ENCODE data around the gene TMBIM4.

Gene TMBIM4

GRCh38 chr12:66085998-66086397 is 83.8 kb downstream of the TMBIM4 start:
- no peak for DNase-seq
